Hepatocyte (in vitro differentiated cells): Measurements from ENCODE around the gene NPW.

Source experiments
- CTCF ChIP-seq: fragments of 200-600 bp; sonication (generic); IDR thresholded peaks from 2 replicates; pipeline ENCODE4 v1.5.1; 2016; ENCODE audit warnings: antibody characterized with exemption, mild to moderate bottlenecking; ENCODE audit not compliant: poor library complexity
- EZH2 ChIP-seq: fragments of 200-600 bp; sonication (generic); IDR thresholded peaks from 2 replicates; pipeline ENCODE4 v1.6.1; 2016; ENCODE audit warnings: antibody characterized with exemption, mild to moderate bottlenecking, borderline replicate concordance
- EZH2phosphoT487 ChIP-seq: fragments of 200-600 bp; sonication (generic); IDR thresholded peaks from one replicate; pipeline ENCODE4 v1.6.1; 2018; ENCODE audit warnings: antibody characterized with exemption, mild to moderate bottlenecking, low read depth, moderate library complexity; ENCODE audit not compliant: unreplicated experiment, severe bottlenecking

- no peak for TF ChIP-seq CTCF
- TF ChIP-seq EZH2 = no peak
- no peak for TF ChIP-seq EZH2phosphoT487
Measured at GRCh38 chr16:2025878-2026460, 6.4 kb downstream of the NPW start.
